ENCODE results near the gene C6orf62. TPM values are rescaled to one million over a fixed set of nuclear protein-coding genes. Genes with fewer than 3 reads are reported as not detected.

The C6orf62 gene
- polyA plus RNA-seq, 2 of the 4 experiments (the other 2 are of a cell fraction): 66.3 to 73.4 TPM

GRCh38 chr6:24658573-24659560 lies 60.1 kb downstream of the C6orf62 start (continued):
- TF ChIP-seq HOXB5 (CRISPR knock-in tag; IDR thresholded peaks at IDR 0.05): peak; percentile 63; the same call in 1 of the 2 replicates
- TF ChIP-seq CHD4 (IDR thresholded peaks at IDR 0.05; ENCODE audit: borderline replicate concordance): no peak
- no peak for TF ChIP-seq ZC3H11A (IDR thresholded peaks at IDR 0.05)
- peak; percentile 68; the same call in 1 of the 2 replicates for TF ChIP-seq ZSCAN20 (CRISPR knock-in tag; IDR thresholded peaks at IDR 0.05)
- no peak for TF ChIP-seq CBX2 (IDR thresholded peaks at IDR 0.05; ENCODE audit: borderline replicate concordance, low read depth)
- no peak for TF ChIP-seq KDM5A (IDR thresholded peaks at IDR 0.05)
- peak; percentile 52 to 78; a peak in 3 of 5 replicates for TF ChIP-seq JUN (IDR thresholded peaks at IDR 0.05)
- TF ChIP-seq JUNB (IDR thresholded peaks at IDR 0.05): no peak; the same call in 1 of the 2 replicates
- peak; percentile 78; the same call in 1 of the 2 replicates for TF ChIP-seq HOXA7 (CRISPR knock-in tag; IDR thresholded peaks at IDR 0.05)
- TF ChIP-seq ATOH8 (CRISPR knock-in tag; IDR thresholded peaks at IDR 0.05; ENCODE audit: low read depth): peak; percentile 52; the same call in 1 of the 2 replicates
- TF ChIP-seq CEBPB (IDR thresholded peaks at IDR 0.05): peak; percentile 75 to 81

- Histone ChIP-seq H3K9me3 (no peaks in the 10 kb centered on the region), H3K4me3 (no peak overlapping the region), H3K4me2 (0 out of 3 replicates have a peak overlapping the region, but pooled peaks have one; percentile 8), H3K4me1 (peaks cover 71% of the 10 kb centered on the region), H3K27ac (peak overlapping the region; percentile 34 to 67; a peak in 4 of 6 replicates)
- TF ChIP-seq MAX (IDR thresholded peaks at IDR 0.05) (no peak), HEYL (CRISPR knock-in tag; IDR thresholded peaks at IDR 0.05) (no peak), POLR2AphosphoS2 (conservative IDR thresholded peaks at IDR 0.05; ENCODE audit: low read length) (no peak), RNF2 (IDR thresholded peaks at IDR 0.05; ENCODE audit: borderline replicate concordance, low read depth) (no peak), CTCF (IDR thresholded peaks at IDR 0.05) (no peak), EHF (CRISPR knock-in tag; IDR thresholded peaks at IDR 0.05) (no peak), ZSCAN20 (CRISPR knock-in tag; IDR thresholded peaks at IDR 0.05) (no peak), USF2 (IDR thresholded peaks at IDR 0.05) (no peak), ELK1 (IDR thresholded peaks at IDR 0.05; ENCODE audit: low read depth, low read length) (no peak)
- WGBS (ENCODE audit: missing lambda C conversion rate): 90% methylated on average over 1 of the region's 1 CpG
- ChIA-PET CTCF (no interaction called here), POLR2A (no interaction called here)
- ATAC-seq (no peak), DNase-seq (ENCODE audit: low read depth in 1 of 2, low spot score in 1 of 2) (no peak), FAIRE-seq (no peak)
Observed at GRCh38 chr6:24655215-24655614, 63.7 kb downstream of the C6orf62 start.

Other genes with a start within 250 kb of the C6orf62 start
- gene GPLD1, start 229.6 kb downstream of the C6orf62 start, polyA plus RNA-seq (2011; rRNA removed): 2.6 and 3.2 TPM in 2 replicates
- gene GPLD1, start 229.6 kb downstream of the C6orf62 start, polyA plus RNA-seq (2017; fragmentation: RNase III; extraction: RNeasy Plus Mini Kit Qiagen cat#74134 plus additional on column Dnase treatment): 1.2 to 1.6 TPM (median 1.3 TPM) in 3 replicates
- gene ALDH5A1, start 224.2 kb downstream of the C6orf62 start, polyA plus RNA-seq (2011; rRNA removed): 8.8 and 10.9 TPM in 2 replicates
- 6.9 to 7.2 TPM (median 7.1 TPM) in 3 replicates for gene ALDH5A1, start 224.2 kb downstream of the C6orf62 start, polyA plus RNA-seq (2017; fragmentation: RNase III; extraction: RNeasy Plus Mini Kit Qiagen cat#74134 plus additional on column Dnase treatment)
- gene KIAA0319, start 73.0 kb downstream of the C6orf62 start, polyA plus RNA-seq (2011; rRNA removed): 5.2 and 5.9 TPM in 2 replicates
- 1.7 to 2.4 TPM (median 2.4 TPM) in 3 replicates for gene KIAA0319, start 73.0 kb downstream of the C6orf62 start, polyA plus RNA-seq (2017; fragmentation: RNase III; extraction: RNeasy Plus Mini Kit Qiagen cat#74134 plus additional on column Dnase treatment)
- gene TDP2, start 52.3 kb downstream of the C6orf62 start, polyA plus RNA-seq (2011; rRNA removed): 69.7 and 91.7 TPM in 2 replicates
- 42.7 to 52.6 TPM (median 43.2 TPM) in 3 replicates for gene TDP2, start 52.3 kb downstream of the C6orf62 start, polyA plus RNA-seq (2017; fragmentation: RNase III; extraction: RNeasy Plus Mini Kit Qiagen cat#74134 plus additional on column Dnase treatment)
- gene ACOT13, start 52.1 kb downstream of the C6orf62 start, polyA plus RNA-seq (2011; rRNA removed): 77.7 and 87.7 TPM in 2 replicates
- gene ACOT13, start 52.1 kb downstream of the C6orf62 start, polyA plus RNA-seq (2017; fragmentation: RNase III; extraction: RNeasy Plus Mini Kit Qiagen cat#74134 plus additional on column Dnase treatment): 22.6 to 24.5 TPM (median 22.9 TPM) in 3 replicates
- gene GMNN, start 55.8 kb upstream of the C6orf62 start, polyA plus RNA-seq (2011; rRNA removed): 44.1 and 59.2 TPM in 2 replicates
- 56.8 to 59.4 TPM (median 59.2 TPM) in 3 replicates for gene GMNN, start 55.8 kb upstream of the C6orf62 start, polyA plus RNA-seq (2017; fragmentation: RNase III; extraction: RNeasy Plus Mini Kit Qiagen cat#74134 plus additional on column Dnase treatment)
- not detected in 2 replicates for gene ARMH2, start 79.8 kb upstream of the C6orf62 start, polyA plus RNA-seq (2011; rRNA removed)
- not detected in 3 replicates for gene ARMH2, start 79.8 kb upstream of the C6orf62 start, polyA plus RNA-seq (2017; fragmentation: RNase III; extraction: RNeasy Plus Mini Kit Qiagen cat#74134 plus additional on column Dnase treatment)
- not detected in 2 replicates for gene RIPOR2, start 216.8 kb upstream of the C6orf62 start, polyA plus RNA-seq (2011; rRNA removed)
- 0.01 TPM in 1 of 3 replicates, not detected in the others for gene RIPOR2, start 216.8 kb upstream of the C6orf62 start, polyA plus RNA-seq (2017; fragmentation: RNase III; extraction: RNeasy Plus Mini Kit Qiagen cat#74134 plus additional on column Dnase treatment)

Data from A549 (cell line).